ENCODE results near the gene RALGAPB.

RALGAPB gene

GRCh38 chr20:38472513-38473366, at the start of gene RALGAPB (continued):
- no peak for TF ChIP-seq ZNF354C (tag by site-specific recombination; IDR thresholded peaks at IDR 0.05; ENCODE audit: borderline replicate concordance, low read depth)
- peak; percentile 49; the same call in 1 of the 2 replicates for TF ChIP-seq ZBTB20 (tag by site-specific recombination; IDR thresholded peaks at IDR 0.05)
- TF ChIP-seq ZBTB48 (tag by site-specific recombination; IDR thresholded peaks at IDR 0.05): no peak; the same call in 1 of the 2 replicates
- TF ChIP-seq ZNF26 (tag by site-specific recombination; IDR thresholded peaks at IDR 0.05): no peak
- no peak for TF ChIP-seq ZNF19 (tag by site-specific recombination; IDR thresholded peaks at IDR 0.05; ENCODE audit: low read depth)
- TF ChIP-seq, protein P1, sequence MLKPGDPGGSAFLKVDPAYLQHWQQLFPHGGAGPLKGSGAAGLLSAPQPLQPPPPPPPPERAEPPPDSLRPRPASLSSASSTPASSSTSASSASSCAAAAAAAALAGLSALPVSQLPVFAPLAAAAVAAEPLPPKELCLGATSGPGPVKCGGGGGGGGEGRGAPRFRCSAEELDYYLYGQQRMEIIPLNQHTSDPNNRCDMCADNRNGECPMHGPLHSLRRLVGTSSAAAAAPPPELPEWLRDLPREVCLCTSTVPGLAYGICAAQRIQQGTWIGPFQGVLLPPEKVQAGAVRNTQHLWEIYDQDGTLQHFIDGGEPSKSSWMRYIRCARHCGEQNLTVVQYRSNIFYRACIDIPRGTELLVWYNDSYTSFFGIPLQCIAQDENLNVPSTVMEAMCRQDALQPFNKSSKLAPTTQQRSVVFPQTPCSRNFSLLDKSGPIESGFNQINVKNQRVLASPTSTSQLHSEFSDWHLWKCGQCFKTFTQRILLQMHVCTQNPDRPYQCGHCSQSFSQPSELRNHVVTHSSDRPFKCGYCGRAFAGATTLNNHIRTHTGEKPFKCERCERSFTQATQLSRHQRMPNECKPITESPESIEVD (tag by site-specific recombination; IDR thresholded peaks at IDR 0.05): no peak
- no peak; the same call in none of the 2 replicates for TF ChIP-seq ZNF518A (tag by site-specific recombination; conservative IDR thresholded peaks at IDR 0.05; ENCODE audit: low read depth)
- TF ChIP-seq ZNF423 (tag by site-specific recombination; IDR thresholded peaks at IDR 0.05): no peak
- no peak for TF ChIP-seq ZNF266 (tag by site-specific recombination; IDR thresholded peaks at IDR 0.05; ENCODE audit: low read depth)
- TF ChIP-seq ZNF350 (tag by site-specific recombination; IDR thresholded peaks at IDR 0.05): no peak
- TF ChIP-seq, protein P2, sequence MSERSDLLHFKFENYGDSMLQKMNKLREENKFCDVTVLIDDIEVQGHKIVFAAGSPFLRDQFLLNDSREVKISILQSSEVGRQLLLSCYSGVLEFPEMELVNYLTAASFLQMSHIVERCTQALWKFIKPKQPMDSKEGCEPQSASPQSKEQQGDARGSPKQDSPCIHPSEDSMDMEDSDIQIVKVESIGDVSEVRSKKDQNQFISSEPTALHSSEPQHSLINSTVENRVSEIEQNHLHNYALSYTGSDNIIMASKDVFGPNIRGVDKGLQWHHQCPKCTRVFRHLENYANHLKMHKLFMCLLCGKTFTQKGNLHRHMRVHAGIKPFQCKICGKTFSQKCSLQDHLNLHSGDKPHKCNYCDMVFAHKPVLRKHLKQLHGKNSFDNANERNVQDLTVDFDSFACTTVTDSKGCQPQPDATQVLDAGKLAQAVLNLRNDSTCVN (tag by site-specific recombination; optimal IDR thresholded peaks at IDR 0.05): peak; percentile 33
- TF ChIP-seq ATF2 (tag by site-specific recombination; IDR thresholded peaks at IDR 0.05; ENCODE audit: low read depth): peak; percentile 23; the same call in 1 of the 2 replicates
- peak; percentile 63 for TF ChIP-seq KLF16 (tag by site-specific recombination; IDR thresholded peaks at IDR 0.05)
- no peak for TF ChIP-seq ZNF510 (tag by site-specific recombination; IDR thresholded peaks at IDR 0.05; ENCODE audit: insufficient replicate concordance)
- TF ChIP-seq ZBTB17 (tag by site-specific recombination; IDR thresholded peaks at IDR 0.05): peak; percentile 97
- TF ChIP-seq ZNF416 (tag by site-specific recombination; IDR thresholded peaks at IDR 0.05): no peak
- TF ChIP-seq ZNF677 (tag by site-specific recombination; IDR thresholded peaks at IDR 0.05): 0 out of 2 replicates have a peak, but pooled peaks have one; percentile 7

Measured in HEK293 (cell line).